Tibial nerve (tissue), 4 donors: ENCODE results near the gene CIBAR2. TPM values are rescaled to one million over a fixed set of nuclear protein-coding genes. Genes with fewer than 3 reads are reported as not detected.

Source experiments
- DNase-seq, 2 donors: peaks; one replicate each; pipeline ENCODE4 v3.0.0-alpha.2; 2019; ENCODE audit warnings: low spot score in 2 of 2
- H3K27ac ChIP-seq, 4 donors: fragments of 200-600 bp; sonication (generic) in 3 of 4; one replicate each; pipeline ENCODE4 v1.5.1; 2017 to 2019; ENCODE audit warnings: mild to moderate bottlenecking in 1 of 4
- H3K27me3 ChIP-seq, 2 donors: fragments of 200-600 bp; sonication (generic) in 1 of 2; one replicate each; pipeline versions ENCODE4 v1.5.1 to v1.6.0; 2017 to 2019
- H3K36me3 ChIP-seq, 3 donors: fragments of 200-600 bp; sonication (generic); one replicate each; pipeline ENCODE4 v1.5.1; 2018 to 2019
- H3K4me1 ChIP-seq, 4 donors: fragments of 200-600 bp; sonication (generic) in 3 of 4; one replicate each; pipeline ENCODE4 v1.5.1; 2017 to 2019
- H3K4me3 ChIP-seq, 4 donors: fragments of 200-600 bp; sonication (generic) in 3 of 4; one replicate each; pipeline ENCODE4 v1.5.1; 2017 to 2019; ENCODE audit warnings: mild to moderate bottlenecking in 1 of 4, moderate library complexity in 1 of 4
- H3K9me3 ChIP-seq, 4 donors: fragments of 200-600 bp; sonication (generic) in 3 of 4; one replicate each; pipeline ENCODE4 v1.5.1; 2017 to 2019
- EP300 ChIP-seq, 2 donors: sonication (generic); formaldehyde crosslinking; IDR thresholded peaks; one replicate each; pipeline ENCODE4 v1.6.1; 2017; ENCODE audit warnings: antibody characterized with exemption in 2 of 2, mild to moderate bottlenecking in 1 of 2
- POLR2A ChIP-seq, 2 donors: fragments of 450-650 bp; IDR thresholded peaks; one replicate each; pipeline ENCODE4 v1.6.1; 2017; ENCODE audit warnings: antibody characterized with exemption in 2 of 2, mild to moderate bottlenecking in 2 of 2, moderate library complexity in 2 of 2
- WGBS, 2 donors: methylation state at CpG; one replicate each; pipeline ENCODE4 v1.1.5; 2018; 5-methylcytosine and 5-hydroxymethylcytosine counted together
- total RNA-seq, 4 donors: library from RNA; depleted of rRNA; stranded (reverse); fragments of >200 nt; gene quantifications; one replicate each; pipeline ENCODE4 v1.1.0, GENCODE V29; 2016
- TF ChIP-seq, protein P1 (sequence below), 5 experiments: fragments of 200-600 bp in 3 of 5; fragments of 450-650 bp in 2 of 5; sonication (generic) in 3 of 5; IDR thresholded peaks; one replicate each; pipeline ENCODE4 v1.5.1; 2016 to 2019; ENCODE audit warnings: antibody characterized with exemption in 5 of 5, mild to moderate bottlenecking in 3 of 5, moderate library complexity in 2 of 5

The CIBAR2 gene
- total RNA-seq, 4 donors from 2014 or later, result not detected

DNA sequence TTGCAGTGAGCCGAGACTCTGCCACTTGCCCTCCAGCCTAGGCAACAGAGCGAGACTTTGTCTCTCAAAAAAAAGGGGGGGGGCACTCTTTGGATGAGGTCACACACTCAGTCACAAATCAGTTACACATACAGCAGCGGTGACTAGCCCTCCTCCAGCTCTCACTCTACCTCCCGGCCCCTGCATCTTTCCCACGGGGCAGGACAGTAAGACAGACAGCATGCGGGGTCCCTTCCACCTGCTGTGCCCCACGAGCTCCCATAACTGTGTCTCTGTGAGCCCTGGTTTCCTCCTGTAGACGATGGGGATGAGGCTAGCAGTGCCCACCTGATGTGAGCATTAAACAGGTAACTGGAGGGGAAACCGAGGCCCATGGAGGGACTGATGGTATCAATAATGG is 5.2 kb downstream of the CIBAR2 start:
- H3K4me1 ChIP-seq, result peaks cover 0 to 8% (median 1%) of the 10 kb centered on the region in 4 donors
- DNase-seq, result no peak
- no peaks in the 10 kb centered on the region for H3K27me3 ChIP-seq
- TF ChIP-seq EP300 (IDR thresholded peaks at IDR 0.05), result no peak
- no peak for TF ChIP-seq POLR2A (IDR thresholded peaks at IDR 0.05)
- TF ChIP-seq, protein P1, sequence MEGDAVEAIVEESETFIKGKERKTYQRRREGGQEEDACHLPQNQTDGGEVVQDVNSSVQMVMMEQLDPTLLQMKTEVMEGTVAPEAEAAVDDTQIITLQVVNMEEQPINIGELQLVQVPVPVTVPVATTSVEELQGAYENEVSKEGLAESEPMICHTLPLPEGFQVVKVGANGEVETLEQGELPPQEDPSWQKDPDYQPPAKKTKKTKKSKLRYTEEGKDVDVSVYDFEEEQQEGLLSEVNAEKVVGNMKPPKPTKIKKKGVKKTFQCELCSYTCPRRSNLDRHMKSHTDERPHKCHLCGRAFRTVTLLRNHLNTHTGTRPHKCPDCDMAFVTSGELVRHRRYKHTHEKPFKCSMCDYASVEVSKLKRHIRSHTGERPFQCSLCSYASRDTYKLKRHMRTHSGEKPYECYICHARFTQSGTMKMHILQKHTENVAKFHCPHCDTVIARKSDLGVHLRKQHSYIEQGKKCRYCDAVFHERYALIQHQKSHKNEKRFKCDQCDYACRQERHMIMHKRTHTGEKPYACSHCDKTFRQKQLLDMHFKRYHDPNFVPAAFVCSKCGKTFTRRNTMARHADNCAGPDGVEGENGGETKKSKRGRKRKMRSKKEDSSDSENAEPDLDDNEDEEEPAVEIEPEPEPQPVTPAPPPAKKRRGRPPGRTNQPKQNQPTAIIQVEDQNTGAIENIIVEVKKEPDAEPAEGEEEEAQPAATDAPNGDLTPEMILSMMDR (IDR thresholded peaks at IDR 0.05), result no peak
- no peak overlapping the region for H3K4me3 ChIP-seq
- H3K27ac ChIP-seq, result no peak overlapping the region
- WGBS, 2 donors, result 70 to 72% methylated on average over 9 of the region's 9 CpGs
- H3K9me3 ChIP-seq, result no peaks in the 10 kb centered on the region
- H3K36me3 ChIP-seq, result no peaks in the 10 kb centered on the region

- no peaks in the 10 kb centered on the region for H3K36me3 ChIP-seq
- no peak overlapping the region for H3K27ac ChIP-seq
- peaks cover 0 to 8% (median 1%) of the 10 kb centered on the region in 4 donors for H3K4me1 ChIP-seq
- TF ChIP-seq, protein P1 (IDR thresholded peaks at IDR 0.05), result no peak
- TF ChIP-seq POLR2A (IDR thresholded peaks at IDR 0.05) (no peak), EP300 (IDR thresholded peaks at IDR 0.05) (no peak)
- WGBS, 2 donors, result 70 to 81% methylated on average over 5 of the region's 5 CpGs
- H3K27me3 ChIP-seq, result no peaks in the 10 kb centered on the region
- H3K9me3 ChIP-seq, result no peaks in the 10 kb centered on the region
- H3K4me3 ChIP-seq, result no peak overlapping the region
- DNase-seq, result no peak
These were observed 6.8 kb downstream of the CIBAR2 start for GRCh38 chr16:85105475-85105874.

DNA sequence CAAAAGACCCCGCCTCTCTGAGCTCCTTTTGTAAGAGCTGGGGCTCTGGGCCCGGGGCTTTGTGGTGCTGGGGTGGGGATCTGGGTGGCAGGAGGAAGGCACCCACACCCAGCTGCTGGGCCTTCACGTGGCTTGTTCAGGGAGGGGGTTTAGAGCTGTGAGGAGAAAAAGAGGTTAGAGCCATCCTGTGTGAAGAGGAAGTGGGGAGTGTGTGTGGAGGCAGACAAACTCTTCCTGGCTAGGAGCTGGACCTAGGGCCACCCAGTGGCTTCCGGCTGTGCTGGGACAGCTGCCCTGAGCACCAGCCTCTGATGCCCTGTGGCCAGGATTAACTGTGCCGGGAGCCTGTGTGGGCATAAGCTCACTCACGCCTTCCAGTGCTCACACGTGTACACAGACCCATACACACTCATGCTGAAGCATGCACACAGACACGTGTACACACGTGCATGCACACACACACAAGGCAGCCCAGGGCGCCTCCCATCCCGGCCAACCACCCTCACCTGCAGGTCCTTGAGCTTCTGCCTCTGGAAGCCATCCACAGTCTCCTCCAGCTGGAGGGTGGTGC is 7.4 kb downstream of the CIBAR2 start:
- H3K36me3 ChIP-seq, result no peaks in the 10 kb centered on the region
- H3K27ac ChIP-seq, result no peak overlapping the region
- no peaks in the 10 kb centered on the region for H3K9me3 ChIP-seq
- H3K27me3 ChIP-seq, result no peaks in the 10 kb centered on the region
- no peak for DNase-seq
- 67 to 68% methylated on average over 11 of the region's 11 CpGs for WGBS, 2 donors
- no peak overlapping the region for H3K4me3 ChIP-seq
- peaks cover 0 to 8% (median 1%) of the 10 kb centered on the region in 4 donors for H3K4me1 ChIP-seq
- TF ChIP-seq, protein P1 (IDR thresholded peaks at IDR 0.05), result no peak

DNA sequence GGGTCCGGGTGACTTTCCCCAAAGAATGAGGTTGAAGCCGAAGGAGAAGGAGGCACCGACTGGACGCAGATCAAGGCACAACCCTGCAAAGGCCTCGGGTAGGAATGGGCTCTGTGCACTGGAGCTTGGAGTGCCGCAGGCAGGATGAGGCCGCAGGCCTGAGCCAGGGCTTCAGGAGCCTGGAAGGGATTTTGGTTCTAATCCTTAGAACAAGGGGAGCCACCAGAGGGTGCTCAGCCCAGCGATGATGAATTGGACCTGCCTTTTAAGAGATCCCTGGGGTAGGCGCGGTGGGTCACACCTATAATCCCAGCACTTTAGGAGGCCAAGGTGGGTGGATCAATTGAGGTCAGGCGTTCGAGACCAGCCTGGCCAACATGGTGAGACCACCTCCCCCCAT is 8.1 kb downstream of the CIBAR2 start:
- no peaks in the 10 kb centered on the region for H3K36me3 ChIP-seq
- WGBS, 2 donors, result 80 to 83% methylated on average over 12 of the region's 12 CpGs
- DNase-seq, result no peak
- H3K9me3 ChIP-seq, result no peaks in the 10 kb centered on the region
- no peaks in the 10 kb centered on the region for H3K27me3 ChIP-seq
- TF ChIP-seq POLR2A (IDR thresholded peaks at IDR 0.05), result no peak
- TF ChIP-seq, protein P1 (IDR thresholded peaks at IDR 0.05), result no peak
- H3K27ac ChIP-seq, result no peak overlapping the region
- no peak overlapping the region for H3K4me3 ChIP-seq
- H3K4me1 ChIP-seq, result peaks cover 0 to 8% (median 1%) of the 10 kb centered on the region in 4 donors

DNA sequence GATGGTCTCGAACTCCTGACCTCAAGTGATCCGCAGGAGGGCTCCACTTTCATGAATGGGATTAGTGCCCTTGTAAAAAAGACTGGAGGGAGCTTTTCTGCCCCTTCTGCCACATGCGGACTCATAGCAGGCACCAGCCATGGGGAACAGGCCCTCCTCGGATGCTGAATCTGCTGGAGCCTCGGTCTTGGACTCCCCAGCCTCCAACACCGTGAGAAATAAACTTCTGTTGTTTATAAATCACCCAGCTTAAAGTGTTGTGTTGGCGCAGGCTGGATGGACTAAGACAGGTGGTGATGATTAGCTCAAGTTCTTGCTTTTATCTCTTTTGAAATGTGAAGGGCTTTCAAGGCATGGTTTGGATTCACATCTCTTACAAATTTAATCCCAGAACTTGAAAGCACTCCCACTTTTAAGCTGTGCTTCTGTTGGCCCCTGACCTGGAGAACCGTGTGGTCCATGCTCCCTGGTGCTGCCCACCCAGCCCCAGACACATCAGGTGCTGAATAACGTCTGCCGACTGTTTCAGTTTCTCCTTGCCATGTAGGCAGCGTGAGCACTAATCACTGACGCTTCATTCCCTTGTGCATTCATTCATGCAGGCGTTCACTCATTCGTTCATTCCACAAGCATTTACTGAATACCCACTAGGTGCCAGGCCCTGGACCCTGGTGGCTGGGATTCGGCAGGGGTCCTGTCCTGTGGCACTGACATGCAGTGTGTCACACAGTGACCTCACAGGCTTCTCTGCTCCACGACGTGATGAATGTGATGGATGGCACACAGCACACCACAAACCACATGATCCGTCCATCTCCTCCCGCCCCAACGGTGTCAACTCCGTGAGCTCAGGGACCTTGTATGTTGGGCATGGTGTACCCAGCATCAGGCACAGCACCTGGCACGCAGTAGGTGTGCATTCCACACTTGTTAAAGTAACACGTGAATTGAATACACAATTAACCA is 8.9 kb downstream of the CIBAR2 start:
- Histone ChIP-seq H3K27ac (no peak overlapping the region), H3K9me3 (no peaks in the 10 kb centered on the region), H3K36me3 (no peaks in the 10 kb centered on the region), H3K4me3 (no peak overlapping the region), H3K4me1 (peaks cover 0 to 8% (median 1%) of the 10 kb centered on the region in 4 donors), H3K27me3 (no peaks in the 10 kb centered on the region)
- WGBS, 2 donors, result 84 to 87% methylated on average over 23 of the region's 23 CpGs
- no peak for DNase-seq
- TF ChIP-seq EP300 (IDR thresholded peaks at IDR 0.05), result no peak
- TF ChIP-seq POLR2A (IDR thresholded peaks at IDR 0.05), result no peak
- TF ChIP-seq, protein P1 (IDR thresholded peaks at IDR 0.05), result no peak
